Measurements from ENCODE around the gene C3orf33.

Gene C3orf33

DNA sequence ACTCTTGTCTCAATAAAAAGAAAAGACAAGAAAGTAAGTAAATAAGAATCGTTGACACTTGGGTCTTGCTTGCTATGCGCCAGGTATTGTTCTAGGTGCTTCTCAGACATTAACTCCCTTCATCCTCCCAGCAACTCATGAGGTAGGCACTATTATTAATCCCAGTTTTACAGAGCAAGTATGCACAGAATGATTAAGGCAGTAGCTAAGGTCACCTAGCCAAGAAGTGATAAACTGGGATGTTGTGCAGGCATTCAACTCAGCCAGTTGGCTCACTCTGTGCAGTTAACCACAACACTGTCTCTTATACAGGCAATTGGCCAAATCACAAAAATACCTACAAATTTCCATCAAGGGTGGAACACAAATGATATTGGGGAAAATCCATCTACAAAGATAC is 1.7 kb upstream of the C3orf33 start:
- no peaks in the 10 kb centered on the region for H3K9me3 Mint-ChIP-seq
- no peak overlapping the region for H3K27ac Mint-ChIP-seq
- H3K4me1 Mint-ChIP-seq (ENCODE audit: low read depth) = peaks cover 17% of the 10 kb centered on the region
- no peaks in the 10 kb centered on the region for H3K27me3 Mint-ChIP-seq
- H3K4me3 Mint-ChIP-seq = no peak overlapping the region
- peaks cover 9% of the 10 kb centered on the region for H3K36me3 Mint-ChIP-seq (ENCODE audit: low read depth)
- no peak for DNase-seq

DNA sequence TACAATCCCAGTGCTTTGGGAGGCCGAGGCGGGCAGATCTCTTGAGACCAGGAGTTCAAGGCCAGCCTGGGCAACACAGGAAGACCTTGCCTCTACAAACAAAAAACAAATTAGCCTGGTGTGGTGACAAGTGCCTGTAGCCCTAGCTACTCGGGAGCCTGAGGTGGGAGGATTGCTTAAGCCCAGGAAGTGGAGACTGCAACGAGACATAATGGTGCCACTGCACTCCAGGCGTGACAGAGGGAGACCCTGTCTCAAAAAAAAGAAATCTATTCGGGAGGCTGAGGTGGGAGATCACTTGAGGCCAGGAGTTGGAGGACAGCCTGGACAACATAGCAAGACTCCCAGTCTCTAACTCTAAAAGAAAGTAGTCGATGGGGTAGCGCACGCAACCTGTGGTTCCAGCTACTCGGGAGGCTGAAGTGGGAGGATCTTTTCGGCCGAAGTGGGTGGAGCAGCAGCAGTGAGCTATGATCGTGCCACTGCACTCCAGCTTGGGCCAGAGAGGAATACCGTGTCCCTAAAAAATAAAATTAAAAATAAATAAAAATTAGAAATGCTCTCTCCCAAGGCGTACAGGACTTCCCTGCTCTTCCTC is 775 bp downstream of the C3orf33 start:
- Mint-ChIP-seq H3K4me3 (peak overlapping the region; percentile 86), H3K27me3 (no peaks in the 10 kb centered on the region), H3K9me3 (no peaks in the 10 kb centered on the region), H3K36me3 (ENCODE audit: low read depth) (peaks cover 23% of the 10 kb centered on the region), H3K27ac (peak overlapping the region; percentile 92), H3K4me1 (ENCODE audit: low read depth) (peaks cover 26% of the 10 kb centered on the region)
- no peak for DNase-seq

DNA sequence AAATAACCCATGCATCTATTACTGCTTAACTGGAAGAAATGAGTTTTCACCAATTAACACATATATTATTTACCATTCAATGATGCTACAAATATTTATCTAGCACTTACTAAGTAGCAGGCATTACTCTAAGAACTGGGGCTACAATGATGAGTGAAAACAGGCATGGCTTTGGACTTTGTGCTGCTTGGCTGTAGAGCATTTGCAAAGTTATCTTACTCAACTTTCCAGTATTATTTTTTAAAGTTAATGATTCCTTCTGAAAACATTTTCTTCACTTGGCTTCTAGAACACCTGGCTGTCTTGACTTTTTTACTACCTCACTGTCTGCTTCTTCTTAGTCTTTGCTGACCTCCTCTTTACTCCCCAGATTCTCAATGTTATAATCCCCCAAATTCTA is 1.8 kb downstream of the C3orf33 start:
- peaks cover 30% of the 10 kb centered on the region for H3K36me3 Mint-ChIP-seq (ENCODE audit: low read depth)
- peaks cover 31% of the 10 kb centered on the region for H3K4me1 Mint-ChIP-seq (ENCODE audit: low read depth)
- no peak overlapping the region for H3K27ac Mint-ChIP-seq
- H3K4me3 Mint-ChIP-seq = no peak overlapping the region
- no peaks in the 10 kb centered on the region for H3K9me3 Mint-ChIP-seq
- H3K27me3 Mint-ChIP-seq = no peaks in the 10 kb centered on the region
- no peak for DNase-seq

DNA sequence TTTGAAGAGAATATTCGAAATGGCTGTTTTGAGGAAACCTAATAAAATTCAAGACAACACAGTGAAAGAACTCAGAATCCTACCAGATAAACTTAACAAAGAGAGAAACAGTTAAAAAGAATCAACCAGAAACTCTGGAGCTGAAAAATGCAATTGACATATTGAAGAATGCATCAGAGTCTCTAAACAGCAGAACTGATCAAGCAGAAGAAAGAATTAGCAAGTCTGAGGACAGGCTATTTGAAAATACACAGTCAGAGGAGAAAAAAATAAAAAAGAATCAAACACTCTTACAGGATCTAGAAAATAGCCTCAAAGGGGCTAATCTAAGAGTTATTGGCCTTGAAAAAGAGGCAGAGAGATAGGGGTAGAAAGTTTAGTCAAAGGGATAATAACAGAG is 13.5 kb downstream of the C3orf33 start:
- H3K4me3 Mint-ChIP-seq = no peak overlapping the region
- H3K4me1 Mint-ChIP-seq (ENCODE audit: low read depth) = peaks cover 5% of the 10 kb centered on the region
- peaks cover 55% of the 10 kb centered on the region for H3K36me3 Mint-ChIP-seq (ENCODE audit: low read depth)
- no peak overlapping the region for H3K27ac Mint-ChIP-seq
- H3K9me3 Mint-ChIP-seq = no peaks in the 10 kb centered on the region
- no peaks in the 10 kb centered on the region for H3K27me3 Mint-ChIP-seq
- DNase-seq = no peak

DNA sequence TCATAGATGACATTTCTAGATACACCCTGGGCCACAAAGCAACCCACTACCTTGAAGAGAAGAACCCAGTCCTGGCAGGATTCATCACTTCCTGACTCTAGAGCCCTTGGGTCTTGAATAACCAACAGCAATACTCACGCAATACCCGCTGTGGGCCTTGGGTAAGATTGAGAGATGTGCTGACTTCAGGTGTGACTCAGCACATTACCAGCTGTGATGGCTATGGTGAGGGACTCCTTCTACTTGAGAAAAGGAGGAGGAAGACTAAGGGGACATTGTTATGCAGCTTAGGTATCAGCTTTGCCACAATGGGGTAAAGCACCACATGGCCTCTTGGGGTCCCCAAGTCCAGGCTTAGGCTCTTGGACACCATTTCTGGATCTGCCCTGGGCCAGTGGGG is 14.9 kb downstream of the C3orf33 start:
- Mint-ChIP-seq H3K27ac (peak overlapping the region; percentile 47), H3K36me3 (ENCODE audit: low read depth) (peaks cover 45% of the 10 kb centered on the region), H3K4me1 (ENCODE audit: low read depth) (peaks cover 6% of the 10 kb centered on the region), H3K9me3 (no peaks in the 10 kb centered on the region), H3K4me3 (no peak overlapping the region), H3K27me3 (no peaks in the 10 kb centered on the region)
- no peak for DNase-seq

DNA sequence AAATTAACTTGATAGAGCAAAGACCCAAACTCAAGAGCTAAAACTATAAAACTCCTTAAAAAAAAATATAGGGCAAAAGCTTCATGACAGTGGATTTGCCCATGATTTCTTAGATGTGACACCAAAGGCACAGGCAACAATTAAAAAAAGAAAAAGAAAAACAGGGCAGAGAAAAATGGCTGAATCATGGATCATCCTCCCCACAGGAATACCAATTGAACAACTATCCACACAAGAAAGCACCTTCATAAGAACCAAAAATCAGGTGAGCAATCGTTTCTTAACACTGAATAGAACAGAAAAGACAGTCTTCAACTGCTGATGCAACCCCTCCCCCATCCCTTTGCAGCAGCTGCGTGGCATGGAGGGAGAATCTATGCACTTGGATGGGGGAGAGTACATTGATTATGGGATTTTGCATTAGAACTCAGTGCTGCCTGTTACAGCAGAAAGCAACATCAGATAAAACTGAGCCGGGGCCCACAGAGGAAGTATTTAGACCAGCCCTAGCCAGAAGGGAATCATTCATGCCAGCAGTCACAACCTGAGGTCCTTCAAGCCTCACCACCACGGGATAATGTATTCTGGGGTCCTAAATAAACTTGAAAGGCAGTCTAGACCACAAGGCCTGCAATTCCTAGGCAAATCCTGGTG is 15.7 kb downstream of the C3orf33 start:
- no peaks in the 10 kb centered on the region for H3K9me3 Mint-ChIP-seq
- H3K36me3 Mint-ChIP-seq (ENCODE audit: low read depth) = peaks cover 45% of the 10 kb centered on the region
- H3K27ac Mint-ChIP-seq = no peak overlapping the region
- no peak for DNase-seq
- H3K4me1 Mint-ChIP-seq (ENCODE audit: low read depth) = peaks cover 14% of the 10 kb centered on the region
- no peaks in the 10 kb centered on the region for H3K27me3 Mint-ChIP-seq
- H3K4me3 Mint-ChIP-seq = no peak overlapping the region

DNA sequence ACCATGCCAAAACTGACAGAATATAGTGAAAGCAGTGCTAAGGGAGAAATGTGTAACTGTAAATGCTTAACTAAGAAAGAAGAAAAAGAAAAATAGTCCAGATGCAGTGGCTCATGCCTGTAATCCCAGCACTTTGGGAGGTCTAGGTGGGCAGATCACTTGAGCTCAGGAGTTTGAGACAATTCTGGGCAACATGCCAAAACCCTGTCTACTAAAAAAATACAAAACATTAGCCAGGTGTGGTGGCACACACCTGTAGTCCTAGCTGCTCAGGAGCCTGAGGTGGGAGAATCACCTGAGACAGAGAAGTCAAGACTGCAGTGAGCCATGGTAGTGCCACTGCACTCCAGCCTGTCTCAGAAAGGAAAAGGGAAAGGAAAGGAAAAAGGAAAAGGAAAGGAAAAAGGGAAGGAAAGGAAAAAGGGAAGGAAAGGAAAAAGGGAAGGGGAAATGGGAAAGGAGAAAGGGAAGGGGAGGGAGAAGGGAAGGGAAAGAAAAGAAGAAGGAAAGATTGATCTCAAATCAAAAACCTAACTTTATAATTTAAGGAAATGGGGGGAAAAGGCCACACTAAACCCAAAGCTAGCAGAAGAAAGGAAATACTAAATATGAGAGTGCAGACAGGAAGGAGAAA is 20.3 kb downstream of the C3orf33 start:
- no peaks in the 10 kb centered on the region for H3K27me3 Mint-ChIP-seq
- H3K36me3 Mint-ChIP-seq (ENCODE audit: low read depth) = peaks cover 42% of the 10 kb centered on the region
- no peak overlapping the region for H3K27ac Mint-ChIP-seq
- H3K4me3 Mint-ChIP-seq = no peak overlapping the region
- no peak for DNase-seq
- peaks cover 6% of the 10 kb centered on the region for H3K9me3 Mint-ChIP-seq
- peaks cover 14% of the 10 kb centered on the region for H3K4me1 Mint-ChIP-seq (ENCODE audit: low read depth)

DNA sequence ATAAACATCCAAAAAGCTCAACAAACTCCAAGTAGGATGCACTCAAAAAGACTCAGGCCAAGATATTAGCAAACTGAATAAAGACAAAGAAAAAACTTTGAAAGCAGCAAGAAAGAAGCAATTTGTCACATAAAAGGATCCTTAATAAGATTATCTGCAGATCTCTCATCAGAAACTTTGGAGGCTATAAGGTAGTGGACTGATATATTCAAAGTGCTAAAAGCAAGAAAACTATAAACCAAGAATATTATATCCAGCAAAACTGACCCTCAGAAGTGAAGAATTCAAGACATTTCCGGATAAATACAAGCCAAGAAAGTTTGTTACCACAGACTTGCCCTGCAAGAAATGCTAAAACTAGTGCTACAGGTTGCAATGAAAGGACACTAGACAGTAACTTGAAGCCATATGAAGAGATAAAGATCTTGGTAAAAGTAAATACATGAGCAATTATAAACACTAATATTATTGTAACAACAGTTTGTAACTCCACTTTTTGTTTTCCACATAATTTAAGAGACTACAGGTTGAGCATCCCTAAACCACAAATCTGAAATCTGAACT is 23.6 kb downstream of the C3orf33 start:
- no peak for DNase-seq
- no peak overlapping the region for H3K27ac Mint-ChIP-seq
- H3K27me3 Mint-ChIP-seq = no peaks in the 10 kb centered on the region
- no peak overlapping the region for H3K4me3 Mint-ChIP-seq
- H3K36me3 Mint-ChIP-seq (ENCODE audit: low read depth) = peaks cover 53% of the 10 kb centered on the region
- H3K4me1 Mint-ChIP-seq (ENCODE audit: low read depth) = peaks cover 14% of the 10 kb centered on the region
- H3K9me3 Mint-ChIP-seq = peaks cover 6% of the 10 kb centered on the region

DNA sequence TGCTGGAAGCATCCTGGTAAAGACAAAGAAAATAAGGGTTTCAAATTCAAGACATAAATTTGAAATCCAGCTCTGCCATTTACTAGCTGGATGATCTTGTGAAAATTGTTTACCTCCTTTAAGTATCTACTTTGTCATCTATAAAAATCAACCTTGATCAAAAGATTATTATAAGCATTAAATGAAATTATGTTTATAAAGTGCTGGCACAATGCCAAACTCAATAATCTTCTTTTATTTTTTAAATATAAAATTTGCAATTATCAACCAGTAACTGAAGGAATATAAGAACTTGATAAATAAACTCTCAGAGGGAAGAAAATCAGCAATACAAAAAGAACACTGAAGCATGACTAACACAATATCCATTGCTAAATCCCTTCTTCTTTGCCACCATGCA is 25.8 kb downstream of the C3orf33 start:
- Mint-ChIP-seq H3K27ac (no peak overlapping the region), H3K27me3 (no peaks in the 10 kb centered on the region), H3K4me1 (ENCODE audit: low read depth) (peaks cover under 1% of the 10 kb centered on the region), H3K4me3 (no peak overlapping the region), H3K9me3 (peaks cover 6% of the 10 kb centered on the region), H3K36me3 (ENCODE audit: low read depth) (peaks cover 51% of the 10 kb centered on the region)
- no peak for DNase-seq

DNA sequence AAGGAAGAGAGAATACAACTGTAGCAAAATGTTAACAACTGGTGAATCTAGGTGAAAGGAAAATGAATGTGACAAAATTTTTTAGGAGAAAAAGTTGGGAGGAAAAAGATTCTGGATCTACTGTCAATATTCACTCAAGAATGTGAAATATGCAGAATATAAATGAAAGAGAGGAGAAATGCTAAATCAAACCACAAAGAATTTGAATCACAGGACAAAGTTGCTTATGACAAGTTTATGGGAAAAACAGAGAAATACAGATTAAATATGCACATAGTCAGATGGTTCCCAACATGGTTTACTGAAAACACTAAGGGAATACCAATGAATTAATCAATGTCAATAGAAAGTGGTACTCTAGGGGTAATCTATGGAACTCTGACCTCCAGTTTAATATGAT is 27.6 kb downstream of the C3orf33 start:
- H3K36me3 Mint-ChIP-seq (ENCODE audit: low read depth) = peaks cover 60% of the 10 kb centered on the region

DNA sequence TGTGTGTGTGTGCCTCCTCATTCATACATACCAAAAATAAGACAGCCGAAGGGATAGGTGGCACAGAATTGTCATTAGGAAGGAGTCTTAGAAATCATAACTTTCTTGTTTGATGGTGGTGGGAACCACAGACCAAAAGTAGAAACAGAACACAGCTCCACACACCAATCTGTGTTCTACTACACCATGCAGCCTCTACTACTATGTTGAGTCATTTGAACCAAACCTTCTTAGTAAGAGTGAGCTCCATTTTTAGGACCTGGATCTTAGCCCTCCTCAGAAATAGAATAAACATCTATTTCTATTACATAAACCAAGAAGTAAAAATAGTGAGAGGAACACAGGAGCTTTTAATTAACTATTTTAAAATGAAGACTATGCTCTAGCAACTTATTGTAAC is 33.3 kb downstream of the C3orf33 start:
- DNase-seq = no peak
- Mint-ChIP-seq H3K4me3 (no peak overlapping the region), H3K36me3 (ENCODE audit: low read depth) (peaks cover 54% of the 10 kb centered on the region), H3K27ac (no peak overlapping the region), H3K4me1 (ENCODE audit: low read depth) (no peaks in the 10 kb centered on the region), H3K27me3 (no peaks in the 10 kb centered on the region), H3K9me3 (no peaks in the 10 kb centered on the region)

More for the DNA sequence above, 27.6 kb downstream of the C3orf33 start:
- H3K4me1 Mint-ChIP-seq (ENCODE audit: low read depth) = no peaks in the 10 kb centered on the region
- H3K9me3 Mint-ChIP-seq = peaks cover 6% of the 10 kb centered on the region
- no peaks in the 10 kb centered on the region for H3K27me3 Mint-ChIP-seq
- no peak overlapping the region for H3K27ac Mint-ChIP-seq
- DNase-seq = no peak
- H3K4me3 Mint-ChIP-seq = no peak overlapping the region

DNA sequence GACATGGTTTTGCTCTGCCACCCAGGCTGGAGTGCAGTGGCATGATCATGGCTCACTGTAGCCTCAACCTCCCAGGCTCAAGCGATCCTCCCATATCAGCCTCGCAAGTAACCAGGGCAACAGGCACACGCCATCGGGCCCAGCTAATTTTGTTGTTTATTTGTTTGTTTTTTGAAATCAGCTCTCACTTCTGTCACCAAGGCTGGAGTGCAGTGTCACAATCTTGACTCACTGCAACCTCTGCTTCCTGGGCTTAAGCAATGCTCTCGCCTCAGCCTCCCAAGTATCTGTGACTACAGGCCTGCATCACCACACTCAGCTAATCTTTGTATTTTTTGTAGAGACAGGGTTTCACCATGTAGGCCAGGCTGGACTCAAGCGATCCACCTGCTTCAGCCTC is 35.0 kb downstream of the C3orf33 start:
- no peak overlapping the region for H3K27ac Mint-ChIP-seq
- H3K9me3 Mint-ChIP-seq = no peaks in the 10 kb centered on the region
- no peaks in the 10 kb centered on the region for H3K27me3 Mint-ChIP-seq
- no peak overlapping the region for H3K4me3 Mint-ChIP-seq
- no peak for DNase-seq
- H3K36me3 Mint-ChIP-seq (ENCODE audit: low read depth) = peaks cover 55% of the 10 kb centered on the region
- H3K4me1 Mint-ChIP-seq (ENCODE audit: low read depth) = peaks cover 4% of the 10 kb centered on the region

DNA sequence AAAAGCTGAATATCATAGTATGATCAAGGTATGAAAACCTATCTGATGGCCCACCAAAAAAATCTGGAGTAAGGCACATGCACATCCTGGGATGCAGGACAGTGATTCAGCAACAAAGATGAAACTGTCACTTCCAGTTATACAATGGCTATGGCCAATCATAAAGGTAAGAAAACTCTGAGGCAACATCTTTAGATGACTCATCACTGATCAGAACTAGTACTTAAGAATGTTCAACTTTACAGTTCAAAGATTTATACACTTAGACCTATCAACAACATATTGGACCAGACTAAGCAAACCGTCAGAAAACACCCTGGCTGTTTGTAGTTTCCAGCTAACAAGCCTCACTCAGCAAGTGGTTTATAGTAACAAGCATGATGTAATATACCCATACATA is 39.9 kb downstream of the C3orf33 start:
- no peaks in the 10 kb centered on the region for H3K9me3 Mint-ChIP-seq
- H3K27me3 Mint-ChIP-seq = no peaks in the 10 kb centered on the region
- peaks cover 52% of the 10 kb centered on the region for H3K36me3 Mint-ChIP-seq (ENCODE audit: low read depth)
- no peak for DNase-seq
- no peak overlapping the region for H3K4me3 Mint-ChIP-seq
- no peak overlapping the region for H3K27ac Mint-ChIP-seq
- peaks cover 7% of the 10 kb centered on the region for H3K4me1 Mint-ChIP-seq (ENCODE audit: low read depth)

DNA sequence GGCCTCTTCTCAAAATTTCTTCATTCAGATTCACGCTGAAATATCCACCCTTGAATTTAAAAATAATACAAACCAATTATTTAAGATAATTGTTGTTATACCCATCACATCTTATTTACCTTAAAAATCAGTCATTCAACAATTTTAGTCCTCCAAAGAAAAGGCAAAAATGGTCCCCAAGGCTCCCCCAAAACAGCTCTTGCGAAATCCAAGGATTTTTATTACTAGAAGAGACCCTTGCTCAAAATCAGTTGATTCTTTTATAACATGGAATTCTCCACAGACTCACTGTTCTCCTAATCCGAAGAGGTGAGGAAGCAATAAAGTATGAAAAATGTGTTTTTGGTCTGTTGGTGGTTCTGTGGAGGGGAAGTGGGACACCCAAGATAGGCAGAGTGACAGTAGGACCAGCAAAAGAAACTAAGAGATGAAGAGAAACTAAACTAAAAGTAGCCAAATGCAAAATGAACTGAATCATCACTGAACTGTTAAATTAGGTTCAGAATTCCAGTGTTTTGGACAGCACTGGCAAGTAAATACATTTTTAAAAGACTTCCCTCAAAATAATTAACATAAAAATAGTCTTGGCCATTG is 42.1 kb downstream of the C3orf33 start:
- DNase-seq = no peak
- Mint-ChIP-seq H3K36me3 (ENCODE audit: low read depth) (peaks cover 38% of the 10 kb centered on the region), H3K4me1 (ENCODE audit: low read depth) (peaks cover 7% of the 10 kb centered on the region), H3K27ac (no peak overlapping the region), H3K9me3 (no peaks in the 10 kb centered on the region), H3K27me3 (no peaks in the 10 kb centered on the region), H3K4me3 (no peak overlapping the region)

DNA sequence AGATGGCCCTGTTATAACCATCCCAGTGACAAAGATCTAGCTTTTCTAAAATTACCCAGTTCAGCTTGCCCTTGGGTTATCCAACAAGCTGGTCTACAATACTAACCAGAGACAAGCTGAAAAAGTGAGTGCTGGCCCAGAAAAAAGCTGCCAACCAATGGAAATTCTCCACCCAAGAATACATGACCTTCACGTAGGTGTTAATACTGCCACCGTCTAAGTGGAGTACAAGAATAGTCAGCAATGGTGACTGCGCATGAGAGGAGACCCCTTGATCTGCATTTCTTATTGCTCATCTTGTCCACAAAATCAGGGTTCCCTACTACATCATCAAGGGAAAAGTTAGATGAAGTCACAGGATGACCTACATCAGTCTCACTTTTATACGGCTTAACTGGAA is 45.4 kb downstream of the C3orf33 start:
- H3K27ac Mint-ChIP-seq = no peak overlapping the region
- no peaks in the 10 kb centered on the region for H3K9me3 Mint-ChIP-seq
- H3K4me1 Mint-ChIP-seq (ENCODE audit: low read depth) = no peaks in the 10 kb centered on the region
- DNase-seq = no peak
- no peaks in the 10 kb centered on the region for H3K27me3 Mint-ChIP-seq
- no peak overlapping the region for H3K4me3 Mint-ChIP-seq
- peaks cover 32% of the 10 kb centered on the region for H3K36me3 Mint-ChIP-seq (ENCODE audit: low read depth)
